Gastroesophageal sphincter (tissue), 3 donors: Measurements from ENCODE around the gene SLIT2.
A peak's percentile ranks its signal among the peaks of the same experiment; 100 is the strongest.

Experiments
- EP300 ChIP-seq: sonication (generic); formaldehyde crosslinking; IDR thresholded peaks from one replicate; pipeline ENCODE4 v1.6.1; 2017; ENCODE audit warnings: antibody characterized with exemption, mild to moderate bottlenecking
- POLR2A ChIP-seq, 2 donors: fragments of 450-650 bp; IDR thresholded peaks; one replicate each; pipeline ENCODE4 v1.6.1; 2017; ENCODE audit warnings: antibody characterized with exemption in 2 of 2, mild to moderate bottlenecking in 2 of 2, moderate library complexity in 1 of 2
- TF ChIP-seq, protein P1 (sequence below), 4 experiments: fragments of 200-600 bp in 2 of 4; fragments of 450-650 bp in 2 of 4; sonication (generic) in 1 of 4; IDR thresholded peaks; one replicate each; pipeline ENCODE4 v1.5.1; 2017 to 2019; ENCODE audit warnings: antibody characterized with exemption in 4 of 4, mild to moderate bottlenecking in 2 of 4, moderate library complexity in 2 of 4

- TF ChIP-seq, protein P1, sequence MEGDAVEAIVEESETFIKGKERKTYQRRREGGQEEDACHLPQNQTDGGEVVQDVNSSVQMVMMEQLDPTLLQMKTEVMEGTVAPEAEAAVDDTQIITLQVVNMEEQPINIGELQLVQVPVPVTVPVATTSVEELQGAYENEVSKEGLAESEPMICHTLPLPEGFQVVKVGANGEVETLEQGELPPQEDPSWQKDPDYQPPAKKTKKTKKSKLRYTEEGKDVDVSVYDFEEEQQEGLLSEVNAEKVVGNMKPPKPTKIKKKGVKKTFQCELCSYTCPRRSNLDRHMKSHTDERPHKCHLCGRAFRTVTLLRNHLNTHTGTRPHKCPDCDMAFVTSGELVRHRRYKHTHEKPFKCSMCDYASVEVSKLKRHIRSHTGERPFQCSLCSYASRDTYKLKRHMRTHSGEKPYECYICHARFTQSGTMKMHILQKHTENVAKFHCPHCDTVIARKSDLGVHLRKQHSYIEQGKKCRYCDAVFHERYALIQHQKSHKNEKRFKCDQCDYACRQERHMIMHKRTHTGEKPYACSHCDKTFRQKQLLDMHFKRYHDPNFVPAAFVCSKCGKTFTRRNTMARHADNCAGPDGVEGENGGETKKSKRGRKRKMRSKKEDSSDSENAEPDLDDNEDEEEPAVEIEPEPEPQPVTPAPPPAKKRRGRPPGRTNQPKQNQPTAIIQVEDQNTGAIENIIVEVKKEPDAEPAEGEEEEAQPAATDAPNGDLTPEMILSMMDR (IDR thresholded peaks at IDR 0.05): peak in 1 of 4 experiments; percentile 44
- TF ChIP-seq POLR2A (IDR thresholded peaks at IDR 0.05): no peak
- TF ChIP-seq EP300: no peak
These were observed 3.0 kb downstream of the SLIT2 start for GRCh38 chr4:20254511-20255250.
